GM18870 (cell line): ENCODE data around the gene GTPBP1.

Source experiments
- ATAC-seq: cut with Tn5 transposase; IDR thresholded peaks from one replicate; pipeline ENCODE4 v1.9.1; 2021; ENCODE audit warnings: moderate library complexity; ENCODE audit not compliant: unreplicated experiment

GTPBP1 gene

DNA sequence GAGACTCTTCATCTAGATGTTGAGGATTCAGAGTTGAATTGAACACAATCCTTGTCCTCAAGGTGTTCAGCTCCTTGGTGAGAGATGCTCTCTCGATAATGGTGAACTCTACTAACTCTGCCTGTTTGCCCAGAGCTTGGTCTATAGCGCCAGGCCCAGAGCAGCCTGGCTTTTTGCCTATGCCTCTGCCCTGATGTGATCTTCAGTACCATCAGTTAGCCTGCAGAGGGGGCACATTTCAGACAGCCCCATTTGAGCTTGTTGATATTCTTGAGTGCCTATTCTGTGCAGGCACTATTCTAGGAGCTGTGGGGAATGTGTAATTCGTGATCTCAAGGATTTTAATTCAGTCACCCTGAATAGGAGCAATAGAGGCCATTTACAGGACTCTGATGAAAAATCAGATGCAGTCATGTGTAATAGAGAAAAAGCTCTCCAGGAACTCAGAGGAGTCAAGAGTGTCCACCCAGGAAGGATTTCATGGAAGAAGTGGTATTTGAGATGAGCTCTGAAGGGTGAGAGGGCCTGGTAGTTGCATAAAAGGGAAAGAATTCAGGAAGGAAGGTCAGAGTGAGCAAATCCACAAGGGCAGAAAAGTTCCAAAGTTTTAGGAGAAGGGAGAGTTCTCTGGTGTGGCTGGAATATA is 19.3 kb downstream of the GTPBP1 start:
- ATAC-seq: no peak

DNA sequence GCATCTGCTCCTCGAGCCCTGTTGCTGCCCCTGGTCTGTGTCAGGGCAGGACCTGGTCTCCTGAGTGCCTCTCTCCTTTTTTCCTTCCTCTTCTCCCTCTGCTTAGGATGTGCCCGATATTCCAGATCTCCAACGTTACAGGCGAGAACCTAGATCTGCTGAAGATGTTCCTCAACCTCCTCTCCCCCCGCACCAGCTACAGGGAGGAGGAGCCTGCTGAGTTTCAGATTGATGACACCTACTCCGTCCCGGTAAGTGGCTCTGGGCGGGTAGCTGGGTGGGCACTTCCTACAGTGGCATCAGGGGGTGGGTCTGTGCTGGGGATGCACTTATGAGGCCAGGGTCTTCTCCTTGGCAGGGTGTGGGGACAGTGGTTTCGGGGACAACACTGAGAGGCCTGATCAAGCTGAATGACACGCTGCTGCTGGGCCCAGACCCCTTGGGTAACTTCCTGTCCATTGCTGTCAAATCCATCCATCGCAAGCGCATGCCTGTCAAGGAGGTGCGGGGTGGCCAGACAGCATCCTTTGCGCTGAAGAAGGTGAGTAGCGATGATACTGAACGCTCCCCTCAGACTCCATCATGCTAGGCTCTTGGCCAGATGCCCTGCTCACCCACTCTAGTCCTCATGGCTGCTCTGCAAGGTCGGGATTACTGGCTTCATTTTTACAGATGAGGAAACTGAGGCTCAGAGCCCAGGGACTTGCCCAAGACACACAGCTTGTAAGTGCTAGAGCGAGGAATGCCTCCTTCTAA is 20.3 kb downstream of the GTPBP1 start:
- no peak for ATAC-seq

DNA sequence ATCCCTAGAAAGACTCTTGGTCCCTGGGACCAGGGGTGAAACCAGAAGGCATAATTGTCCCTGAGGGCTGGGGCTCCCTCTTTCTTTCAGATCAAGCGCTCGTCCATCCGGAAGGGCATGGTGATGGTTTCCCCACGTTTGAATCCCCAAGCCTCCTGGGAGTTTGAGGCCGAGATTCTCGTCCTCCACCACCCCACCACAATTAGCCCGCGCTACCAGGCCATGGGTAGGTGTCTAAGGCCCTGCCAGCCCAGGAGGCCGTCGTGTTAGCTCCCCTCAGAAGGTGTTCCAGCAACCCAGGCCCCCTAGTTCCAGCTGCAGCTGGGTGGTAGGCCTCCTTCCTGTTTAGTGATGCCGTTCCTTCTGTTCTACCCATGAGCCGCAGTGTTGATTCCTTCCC is 21.4 kb downstream of the GTPBP1 start:
- no peak for ATAC-seq

DNA sequence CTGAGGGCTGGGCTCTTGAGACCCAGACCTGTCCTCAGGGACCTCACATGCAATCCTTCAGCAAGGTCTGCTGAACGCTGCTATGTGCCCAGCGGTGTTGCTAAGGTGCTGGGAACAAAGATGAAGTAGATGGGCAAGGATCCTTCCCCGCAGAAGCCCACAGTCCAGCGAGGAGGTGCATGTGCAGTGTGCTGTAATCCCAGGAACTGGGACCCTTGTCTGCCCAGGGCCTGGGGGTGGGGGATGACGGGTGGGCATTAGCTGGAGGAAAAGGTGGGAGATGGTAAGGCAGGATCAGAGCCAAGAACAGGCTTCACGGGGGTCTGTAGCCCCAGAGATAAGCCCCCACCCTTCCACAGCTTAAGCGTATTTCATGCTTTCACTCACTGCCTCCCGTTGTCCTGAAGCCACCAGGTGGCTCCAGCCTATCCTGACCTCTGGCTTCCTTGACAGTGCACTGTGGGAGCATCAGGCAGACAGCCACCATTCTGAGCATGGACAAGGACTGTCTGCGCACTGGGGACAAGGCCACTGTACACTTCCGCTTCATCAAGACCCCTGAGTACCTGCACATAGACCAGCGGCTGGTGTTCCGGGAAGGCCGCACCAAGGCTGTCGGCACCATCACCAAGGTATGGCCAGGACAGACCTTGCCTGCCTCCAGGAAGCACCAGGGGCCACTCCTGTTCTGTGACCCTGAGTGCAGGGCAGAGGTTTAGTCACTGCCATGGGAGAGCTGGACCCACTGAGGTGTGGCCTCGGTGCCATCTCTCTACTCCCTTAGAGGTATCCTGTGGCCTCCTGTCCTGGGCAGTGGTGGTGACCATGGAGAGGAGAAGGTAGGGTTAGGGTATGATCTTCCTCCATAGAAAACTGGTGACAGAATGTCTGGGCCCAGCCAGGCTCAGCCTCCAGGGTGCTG is 22.0 kb downstream of the GTPBP1 start:
- ATAC-seq: no peak

DNA sequence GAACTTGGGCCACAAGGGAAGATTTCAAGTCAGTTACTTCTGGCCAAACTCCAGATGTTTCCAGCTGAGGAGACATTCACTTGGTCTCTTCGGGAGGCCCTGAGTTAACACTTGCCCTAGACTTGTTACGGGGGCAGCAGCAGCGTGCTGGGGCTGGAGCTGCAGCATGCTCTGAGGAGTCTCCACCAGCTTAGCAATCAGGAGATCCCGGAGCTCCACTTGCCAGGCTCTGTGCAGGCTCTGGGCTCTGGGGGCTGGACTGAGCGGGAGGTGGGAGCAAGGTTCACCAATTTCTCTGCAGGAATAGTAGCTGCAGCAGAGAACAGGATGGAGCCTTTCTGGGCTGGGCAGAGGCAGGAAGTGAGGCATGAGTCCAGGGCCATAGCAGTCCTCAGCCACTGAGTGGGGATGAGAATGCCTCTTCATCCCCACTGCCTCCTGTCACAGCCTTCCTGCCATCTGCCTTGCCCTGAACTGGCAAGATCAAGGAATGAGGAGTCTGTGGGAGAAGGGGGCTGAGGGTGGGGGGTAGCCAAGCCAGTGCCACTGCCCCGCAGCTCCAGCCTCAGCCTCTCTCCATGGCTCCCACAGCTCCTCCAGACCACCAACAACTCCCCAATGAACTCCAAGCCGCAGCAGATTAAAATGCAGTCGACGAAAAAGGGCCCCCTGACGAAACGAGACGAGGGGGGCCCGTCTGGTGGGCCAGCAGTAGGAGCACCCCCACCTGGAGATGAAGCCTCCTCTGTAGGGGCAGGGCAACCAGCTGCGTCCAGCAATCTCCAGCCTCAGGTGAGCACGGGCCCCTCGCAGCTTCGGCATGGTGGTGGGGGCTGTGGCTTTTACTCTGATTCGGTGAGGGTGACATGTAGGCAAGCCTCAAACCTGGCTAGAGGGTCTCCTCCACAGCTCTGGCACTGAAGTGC is 23.4 kb downstream of the GTPBP1 start:
- ATAC-seq: no peak

DNA sequence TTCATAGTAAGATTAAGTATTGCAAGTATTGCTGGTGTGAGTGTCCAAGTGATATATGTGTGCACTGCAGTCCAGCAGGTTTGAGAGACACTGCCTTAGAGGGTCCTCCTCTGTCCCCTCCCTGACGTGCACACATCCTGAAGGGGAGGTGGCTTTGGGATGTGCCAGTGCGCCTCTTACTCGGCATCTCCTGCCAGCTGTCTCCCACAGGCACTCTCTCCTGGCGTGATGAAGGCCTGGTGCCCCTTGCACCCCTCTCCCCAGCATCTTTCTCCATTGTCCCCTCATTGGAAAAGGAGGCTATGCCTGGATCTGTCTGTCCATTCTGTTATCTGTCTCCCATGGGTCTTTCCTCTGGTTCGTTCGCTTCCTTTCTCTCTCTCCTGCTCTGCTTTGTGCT is 24.2 kb downstream of the GTPBP1 start:
- ATAC-seq: no peak

DNA sequence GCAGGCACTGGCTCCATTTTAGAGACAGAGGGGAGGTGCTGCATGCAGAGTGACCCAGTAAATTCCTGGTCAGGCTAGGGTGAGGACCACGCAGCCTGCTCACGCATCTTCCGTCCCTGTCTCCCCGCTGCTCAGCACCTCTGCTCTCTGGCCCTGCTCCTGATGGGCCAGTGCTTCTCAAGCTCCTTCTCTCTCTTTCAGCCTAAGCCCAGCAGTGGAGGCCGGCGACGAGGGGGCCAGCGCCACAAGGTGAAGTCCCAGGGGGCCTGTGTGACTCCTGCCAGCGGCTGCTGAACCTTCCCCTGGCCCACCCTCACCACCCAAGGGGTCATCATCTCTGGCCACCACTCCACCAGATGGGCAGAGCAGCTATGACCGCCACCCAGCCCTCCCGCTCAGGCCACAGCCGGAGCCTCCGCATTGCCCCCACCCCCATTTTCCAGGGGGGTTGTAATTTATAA is 24.7 kb downstream of the GTPBP1 start:
- no peak for ATAC-seq

DNA sequence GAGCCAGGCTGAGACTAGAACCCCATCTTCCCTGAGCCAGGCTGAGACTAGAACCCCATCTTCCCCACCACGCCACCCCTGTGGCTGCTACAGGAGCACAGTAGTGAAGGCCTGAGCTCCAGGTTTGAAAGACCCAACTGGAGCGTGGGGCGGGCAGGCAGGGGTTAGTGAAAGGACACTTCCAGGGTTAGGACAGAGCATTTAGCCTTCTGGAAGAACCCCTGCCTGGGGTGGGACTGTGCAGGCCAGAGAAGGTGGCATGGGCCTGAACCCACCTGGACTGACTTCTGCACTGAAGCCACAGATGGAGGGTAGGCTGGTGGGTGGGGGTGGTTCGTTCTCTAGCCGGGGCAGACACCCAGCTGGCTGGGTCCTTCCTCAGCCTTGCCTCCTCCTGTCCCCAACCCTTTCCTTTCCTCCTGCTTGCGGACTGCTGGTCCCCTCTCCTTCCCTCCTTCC is 26.0 kb downstream of the GTPBP1 start:
- no peak for ATAC-seq

DNA sequence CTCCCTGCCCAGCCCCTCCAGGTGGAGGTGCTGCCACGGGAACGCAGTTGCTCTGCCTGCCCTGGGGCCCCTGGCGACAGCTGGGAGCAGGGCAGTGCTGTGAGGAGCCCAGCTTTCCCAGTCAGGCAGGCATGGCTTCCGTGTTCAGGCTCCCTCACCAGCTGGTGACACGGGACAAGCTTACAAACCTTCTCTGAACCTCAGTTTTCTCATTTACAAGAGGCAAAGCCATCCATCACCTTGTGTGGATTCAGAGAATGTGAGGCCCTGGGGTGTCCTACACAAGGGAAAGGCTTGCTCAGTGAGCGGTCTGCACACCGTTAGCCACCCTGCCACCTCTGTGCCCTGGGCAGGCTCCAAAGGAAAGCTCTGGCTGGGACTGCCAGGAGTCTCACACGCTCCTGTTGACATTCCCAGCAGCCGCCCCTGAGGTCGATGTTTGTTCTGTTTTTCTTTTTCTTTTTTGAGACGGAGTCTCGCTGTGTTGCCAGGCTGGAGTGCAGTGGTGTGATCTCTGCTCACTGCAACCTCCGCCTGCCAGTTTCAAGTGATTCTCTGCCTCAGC is 26.6 kb downstream of the GTPBP1 start:
- ATAC-seq: no peak

DNA sequence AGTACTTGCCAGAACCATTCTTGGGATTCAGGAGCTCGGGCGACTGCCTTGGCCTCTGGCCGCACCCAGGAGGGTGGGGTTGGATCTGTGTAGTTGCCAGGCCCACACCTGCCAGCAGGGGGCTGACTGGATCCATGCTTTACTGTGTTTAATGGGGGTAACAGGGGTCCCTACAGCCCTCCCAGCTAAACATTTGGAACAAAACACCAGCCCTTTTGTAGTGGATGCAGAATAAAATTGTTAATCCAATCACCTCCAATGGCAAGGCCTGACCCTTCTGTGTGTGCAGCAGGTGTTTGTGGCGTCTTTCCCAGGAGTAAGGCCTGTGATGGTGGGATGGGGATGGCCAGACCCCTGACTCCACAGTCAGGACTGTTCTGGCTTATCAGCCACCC is 27.6 kb downstream of the GTPBP1 start:
- ATAC-seq: no peak

DNA sequence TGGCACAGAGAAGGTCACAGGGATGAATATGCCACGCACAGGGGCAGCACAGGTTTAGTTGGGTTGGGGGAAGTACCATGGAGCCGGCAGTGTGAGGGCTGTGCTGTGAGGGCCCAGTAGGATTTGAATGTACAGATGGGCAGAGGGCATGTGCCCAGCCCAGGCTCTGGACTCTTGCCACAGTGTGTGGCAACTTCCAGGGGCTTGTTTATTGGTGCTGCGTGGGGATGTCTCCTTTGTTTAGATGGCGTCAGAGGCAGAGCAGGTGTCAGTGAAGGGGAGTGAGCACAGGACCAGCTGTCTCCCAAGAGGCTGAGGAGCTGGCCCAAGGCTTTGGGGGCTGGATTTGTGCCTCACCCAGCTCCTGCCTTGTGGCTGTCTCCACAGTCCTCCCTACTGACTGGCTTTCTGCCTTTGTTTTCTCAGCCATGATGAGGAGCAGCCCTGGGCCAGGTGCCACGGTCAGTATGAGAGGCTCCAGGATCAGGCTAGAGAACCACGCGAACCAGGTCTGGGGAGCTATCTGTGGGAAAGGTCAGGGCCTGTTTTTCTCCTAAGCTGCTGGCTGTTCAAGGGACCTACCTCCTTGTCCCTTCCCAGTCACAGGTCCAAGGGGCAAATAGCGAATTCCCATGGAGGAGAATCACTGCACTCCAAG is 28.1 kb downstream of the GTPBP1 start:
- ATAC-seq: no peak

DNA sequence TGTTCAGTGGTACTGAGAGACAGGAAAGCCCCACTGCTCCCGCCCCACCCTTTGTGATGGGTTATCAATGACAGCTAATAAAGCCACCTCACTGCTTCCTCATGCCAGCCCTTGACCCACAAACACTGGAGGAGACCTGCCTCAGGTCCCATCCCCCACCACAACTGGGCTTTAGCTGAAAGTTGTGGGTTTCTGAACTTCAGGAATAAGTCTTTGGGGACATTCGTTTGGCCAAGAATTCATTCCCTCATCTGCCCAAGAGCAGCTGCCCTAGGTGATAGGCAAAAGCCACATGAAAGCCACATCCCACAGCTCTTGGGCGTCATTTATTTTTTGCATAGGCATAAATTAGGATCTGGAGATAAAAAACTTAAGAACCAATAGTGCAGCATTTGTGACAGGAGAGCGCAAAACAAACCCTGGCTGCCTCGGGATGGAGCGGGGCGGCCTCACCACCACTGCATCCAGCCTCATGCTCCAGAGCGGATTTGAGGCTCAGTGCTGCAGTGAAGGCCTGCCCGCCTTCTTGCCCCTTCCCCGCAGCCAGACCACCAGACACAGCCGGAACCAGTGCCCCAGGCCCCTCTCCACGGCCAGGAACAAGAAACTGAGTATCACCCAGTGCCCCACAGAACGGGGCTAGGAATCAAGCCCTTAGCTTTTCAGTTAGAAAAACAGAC is 28.8 kb downstream of the GTPBP1 start:
- ATAC-seq: no peak

DNA sequence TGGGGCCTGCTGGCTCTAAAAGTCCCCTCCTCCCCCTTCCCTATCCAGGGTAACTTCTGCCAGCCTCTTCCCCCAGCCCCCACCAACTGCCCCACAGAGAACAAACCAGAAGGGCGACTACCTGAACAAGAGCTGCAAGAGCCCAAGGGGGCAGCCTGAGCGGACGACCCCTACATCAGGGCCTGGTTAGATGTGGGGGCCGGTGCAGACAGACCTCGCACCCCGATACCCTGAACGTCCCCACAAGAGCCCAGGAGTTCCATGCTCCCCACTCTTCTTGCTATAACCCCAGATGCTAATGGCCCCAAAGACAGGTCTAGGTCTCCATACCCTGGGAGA is 29.4 kb downstream of the GTPBP1 start:
- no peak for ATAC-seq

DNA sequence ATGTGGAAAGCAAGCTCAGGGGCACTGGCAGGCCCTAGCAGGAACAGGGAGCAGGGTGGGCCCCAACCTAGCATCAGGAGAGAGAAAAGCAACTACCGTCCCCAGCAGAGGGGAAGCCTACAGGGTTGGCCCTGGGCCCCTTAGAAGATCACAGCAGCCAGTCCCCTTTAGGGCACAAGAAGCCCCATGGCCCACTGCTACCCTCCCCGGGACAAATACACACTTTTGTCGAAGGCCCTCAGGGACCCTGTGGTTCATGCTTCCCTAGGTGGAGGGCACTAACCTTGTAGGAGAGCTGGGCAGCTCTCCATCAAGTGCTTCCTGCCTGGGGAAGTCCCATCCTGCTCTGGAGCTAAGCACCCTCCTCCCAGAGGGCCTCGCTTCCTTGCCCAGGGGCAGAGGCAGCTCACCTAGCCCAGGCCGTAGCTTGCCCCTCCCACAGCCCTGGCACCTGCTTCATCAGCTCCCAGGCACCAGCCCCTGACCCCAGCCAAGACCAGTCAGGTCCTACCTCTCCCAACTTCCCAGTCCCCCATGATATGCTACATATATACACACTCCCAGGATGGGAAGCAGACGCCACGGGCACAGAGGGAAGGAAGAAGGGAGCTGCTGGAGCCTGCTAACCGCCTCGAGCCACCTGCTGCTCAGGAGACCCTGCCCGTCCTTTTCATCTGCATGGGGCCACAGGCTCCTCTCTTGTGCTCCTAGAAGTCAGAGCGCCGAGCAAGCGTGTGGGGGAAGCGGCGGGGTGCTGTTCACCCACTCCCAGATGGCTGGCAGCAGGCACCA is 29.9 kb downstream of the GTPBP1 start:
- ATAC-seq: no peak

DNA sequence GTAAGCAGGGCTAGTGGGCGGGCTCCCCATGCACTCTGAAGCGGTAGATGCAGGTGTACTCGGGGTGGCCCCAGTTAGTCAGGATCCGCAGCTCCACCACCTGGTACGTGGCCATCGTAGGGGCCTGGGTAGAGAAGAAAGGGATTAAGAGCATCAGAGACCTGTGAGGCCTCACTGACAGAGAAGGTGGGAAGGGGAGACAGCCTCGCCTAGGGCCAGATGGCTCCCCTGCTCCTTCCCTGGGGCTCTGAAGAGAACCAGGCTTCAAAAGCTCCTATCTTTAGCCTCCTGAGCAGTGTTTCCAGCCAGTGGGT is 30.5 kb downstream of the GTPBP1 start:
- ATAC-seq: no peak

DNA sequence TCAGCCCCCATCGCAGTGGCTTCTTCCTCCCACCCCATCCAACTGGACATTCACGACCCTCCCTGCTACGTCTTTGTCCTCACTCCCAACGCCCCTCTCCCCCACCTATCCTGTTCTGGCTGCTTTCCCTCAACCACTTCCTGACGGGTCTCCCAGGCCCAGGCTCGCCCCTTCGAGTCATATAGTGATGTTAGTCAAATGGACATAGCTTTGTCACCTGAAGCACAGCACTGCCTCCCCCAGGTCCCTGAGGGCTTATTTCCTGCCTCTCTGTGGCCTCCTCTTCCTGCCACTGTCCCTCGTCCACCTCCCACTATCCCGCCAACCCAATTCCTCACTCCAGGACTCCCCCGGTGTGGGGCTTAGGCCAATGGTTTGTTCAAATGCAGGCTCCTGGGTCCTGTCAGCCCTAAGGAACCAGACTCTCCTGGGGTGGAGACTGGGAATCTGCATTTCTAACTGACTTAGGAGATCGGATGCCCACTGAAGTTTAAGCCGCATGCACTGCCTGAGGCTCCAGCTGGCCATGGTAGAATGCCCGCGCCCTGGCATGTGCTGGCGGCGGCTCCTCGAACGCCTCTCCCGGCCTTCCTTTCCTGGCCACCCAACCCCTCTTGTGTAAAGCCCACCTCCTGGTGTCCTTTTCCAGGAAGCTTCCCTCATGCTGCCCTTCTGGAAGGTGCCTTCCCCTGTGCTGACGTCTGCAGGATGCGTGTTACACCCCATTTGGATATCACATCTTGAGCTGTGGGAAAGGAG is 31.7 kb downstream of the GTPBP1 start:
- no peak for ATAC-seq

DNA sequence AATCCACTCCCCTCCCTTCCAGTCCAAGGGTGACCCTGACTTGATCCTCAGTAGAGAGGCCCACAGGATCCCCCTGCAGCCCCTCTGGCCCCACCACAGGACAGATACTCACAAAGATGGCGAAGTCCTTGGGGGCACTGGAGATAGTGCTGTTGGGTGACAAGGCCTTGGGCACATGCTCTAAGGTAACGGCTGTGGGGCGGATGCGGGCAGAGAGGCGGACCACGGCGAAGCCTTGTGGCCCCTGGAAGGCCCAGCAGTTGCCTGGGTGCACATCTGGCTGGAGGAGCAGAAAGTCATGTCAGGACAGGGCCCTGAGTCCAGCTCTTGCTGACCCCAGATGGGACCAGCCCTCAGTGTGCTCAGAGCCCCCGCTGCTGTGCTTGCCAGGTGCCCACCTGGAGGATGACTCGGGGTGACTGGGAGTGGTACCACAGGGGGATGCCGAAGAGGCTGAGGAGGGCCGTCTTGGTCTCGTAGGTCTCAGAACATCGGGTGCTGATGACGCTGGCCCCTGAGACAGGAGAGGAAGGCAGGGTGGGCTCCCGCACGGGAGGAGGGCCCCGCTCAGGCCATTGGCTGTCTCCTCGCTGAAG is 32.8 kb downstream of the GTPBP1 start:
- ATAC-seq: no peak
